ENCODE data around the gene SMYD1.

GRCh38 chr2:88099798-88100488, 32.3 kb downstream of the SMYD1 start:
- no peak for TF ChIP-seq EZH2 (IDR thresholded peaks at IDR 0.05; ENCODE audit: borderline replicate concordance, insufficient read depth, low read depth, low read length, poor library complexity, severe bottlenecking)
- TF ChIP-seq CTCF (IDR thresholded peaks at IDR 0.05) = no peak

All from B cell (primary cell).